K562 treated with DMSO at 1 percent for 48 hours (cell line): Measurements from ENCODE around the gene UTP25. TPM values are rescaled to one million over a fixed set of nuclear protein-coding genes. Genes with fewer than 3 reads are reported as not detected.

Source experiments
- total RNA-seq: library from RNA; unstranded; fragments of 300-600 nt; gene quantifications from 2 replicates; pipeline ENCODE4 v1.2.3, GENCODE V29; 2022; ENCODE audit warnings: low replicate concordance; ENCODE audit errors: extremely low read depth

The UTP25 gene
- not detected in 2 replicates for total RNA-seq

GRCh38 chr1:209827384-209828262 lies at the start of gene UTP25:
Gene UTP25, plus strand, starts transcription at chr1:209827972. Its CDS starts 92 bp downstream, at chr1:209828064.

GRCh38 chr1:209784265-209785169 lies 43.3 kb upstream of the UTP25 start, which contains the start of gene C1orf74:
Gene C1orf74, minus strand, starts transcription at chr1:209784559. Its CDS starts 925 bp downstream, at chr1:209783634.

GRCh38 chr1:209805875-209806760 lies 21.7 kb upstream of the UTP25 start, which contains the start of gene IRF6:
Gene IRF6, minus strand, starts transcription at chr1:209806142. Its CDS starts 4,729 bp downstream, at chr1:209801413.

Other genes starting within 250 kb of the UTP25 start
- gene CAMK1G, start 244.3 kb upstream of the UTP25 start, total RNA-seq: not detected in 2 replicates
- not detected in 2 replicates for gene LAMB3, start 175.5 kb upstream of the UTP25 start, total RNA-seq
- not detected in 2 replicates for gene G0S2, start 152.6 kb upstream of the UTP25 start, total RNA-seq
- gene HSD11B1, start 123.1 kb upstream of the UTP25 start, total RNA-seq: not detected in 2 replicates
- not detected in 2 replicates for gene TRAF3IP3, start 71.9 kb upstream of the UTP25 start, total RNA-seq
- gene C1orf74, start 43.4 kb upstream of the UTP25 start, total RNA-seq: not detected in 2 replicates
- gene IRF6, start 21.8 kb upstream of the UTP25 start, total RNA-seq: not detected in 2 replicates
- not detected in 2 replicates for gene SYT14, start 110.2 kb downstream of the UTP25 start, total RNA-seq